Uterus (tissue), 2 donors: ENCODE results near the gene BAHCC1.

Experiments used
- CTCF ChIP-seq, 4 experiments: fragments of 200-600 bp in 2 of 4; fragments of 450-650 bp in 2 of 4; sonication (generic) in 2 of 4; IDR thresholded peaks; one replicate each; pipeline ENCODE4 v1.5.1; 2016 to 2019; ENCODE audit warnings: antibody characterized with exemption in 4 of 4, mild to moderate bottlenecking in 2 of 4, moderate library complexity in 1 of 4
- POLR2A ChIP-seq, 2 donors: fragments of 450-650 bp; IDR thresholded peaks; one replicate each; pipeline ENCODE4 v1.6.1; 2016; ENCODE audit warnings: antibody characterized with exemption in 2 of 2, mild to moderate bottlenecking in 1 of 2, moderate library complexity in 1 of 2

GRCh38 chr17:81489012-81489997, 94.0 kb downstream of the BAHCC1 start:
- TF ChIP-seq POLR2A (IDR thresholded peaks at IDR 0.05) (no peak), CTCF (IDR thresholded peaks at IDR 0.05) (no peak)
